ENCODE measurements around the gene GCC1. TPM values are rescaled to one million over a fixed set of nuclear protein-coding genes. Genes with fewer than 3 reads are reported as not detected.
"Not testable (repeated sequence)": the region's sequence is repeated elsewhere in the genome, so short reads cannot be mapped to it uniquely, and the experiment has no call there.

GCC1 gene
- total RNA-seq, 3 donors from 2014 or later (not counting 1 experiment from before 2014, with no cell fraction given) = 26.1 to 32.1 (median 28.7) TPM

- WGBS (ENCODE audit: insufficient coverage) = 86% methylated on average over 3 of the region's 3 CpGs
- H3K27me3 Mint-ChIP-seq (ENCODE audit: low read depth in 2 of 2) = no peaks in the 10 kb centered on the region
- TF ChIP-seq, protein P1, sequence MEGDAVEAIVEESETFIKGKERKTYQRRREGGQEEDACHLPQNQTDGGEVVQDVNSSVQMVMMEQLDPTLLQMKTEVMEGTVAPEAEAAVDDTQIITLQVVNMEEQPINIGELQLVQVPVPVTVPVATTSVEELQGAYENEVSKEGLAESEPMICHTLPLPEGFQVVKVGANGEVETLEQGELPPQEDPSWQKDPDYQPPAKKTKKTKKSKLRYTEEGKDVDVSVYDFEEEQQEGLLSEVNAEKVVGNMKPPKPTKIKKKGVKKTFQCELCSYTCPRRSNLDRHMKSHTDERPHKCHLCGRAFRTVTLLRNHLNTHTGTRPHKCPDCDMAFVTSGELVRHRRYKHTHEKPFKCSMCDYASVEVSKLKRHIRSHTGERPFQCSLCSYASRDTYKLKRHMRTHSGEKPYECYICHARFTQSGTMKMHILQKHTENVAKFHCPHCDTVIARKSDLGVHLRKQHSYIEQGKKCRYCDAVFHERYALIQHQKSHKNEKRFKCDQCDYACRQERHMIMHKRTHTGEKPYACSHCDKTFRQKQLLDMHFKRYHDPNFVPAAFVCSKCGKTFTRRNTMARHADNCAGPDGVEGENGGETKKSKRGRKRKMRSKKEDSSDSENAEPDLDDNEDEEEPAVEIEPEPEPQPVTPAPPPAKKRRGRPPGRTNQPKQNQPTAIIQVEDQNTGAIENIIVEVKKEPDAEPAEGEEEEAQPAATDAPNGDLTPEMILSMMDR (IDR thresholded peaks at IDR 0.05) = no peak
- H3K4me1 Mint-ChIP-seq = peaks cover 0 to 12% of the 10 kb centered on the region in 2 donors
- H3K9me3 ChIP-seq (ENCODE audit: control insufficient read depth, insufficient read depth, low read length) = no peaks in the 10 kb centered on the region
- H3K27ac Mint-ChIP-seq = no peak overlapping the region
- no peaks in the 10 kb centered on the region for H3K4me1 ChIP-seq (ENCODE audit: control insufficient read depth, insufficient read depth, low read length)
- no peaks in the 10 kb centered on the region for H3K36me3 Mint-ChIP-seq
- no peak for DNase-seq
- peaks cover 3% of the 10 kb centered on the region for H3K36me3 ChIP-seq (ENCODE audit: control insufficient read depth, insufficient read depth, low read length)
- H3K27me3 ChIP-seq (ENCODE audit: control insufficient read depth, insufficient read depth, low read length) = no peaks in the 10 kb centered on the region
- intact Hi-C loops (cut with micrococcal nuclease) = no loop called here
- H3K27ac ChIP-seq (ENCODE audit: low read length) = no peak overlapping the region
- H3K4me3 ChIP-seq (ENCODE audit: low read length) = no peak overlapping the region
- ATAC-seq = no peak
- no peak overlapping the region for H3K4me3 Mint-ChIP-seq
- no peaks in the 10 kb centered on the region for H3K9me3 Mint-ChIP-seq
Measured at GRCh38 chr7:127571741-127572505, 13.5 kb downstream of the GCC1 start.

- DNase-seq; intact Hi-C loops (cut with micrococcal nuclease); H3K36me3 Mint-ChIP-seq; H3K36me3 ChIP-seq (ENCODE audit: control insufficient read depth, insufficient read depth, low read length); H3K27ac ChIP-seq (ENCODE audit: low read length); H3K27me3 Mint-ChIP-seq (ENCODE audit: low read depth in 2 of 2); H3K27ac Mint-ChIP-seq; H3K27me3 ChIP-seq (ENCODE audit: control insufficient read depth, insufficient read depth, low read length); ATAC-seq; H3K9me3 Mint-ChIP-seq; H3K4me3 ChIP-seq (ENCODE audit: low read length); H3K4me1 Mint-ChIP-seq; H3K4me3 Mint-ChIP-seq; H3K9me3 ChIP-seq (ENCODE audit: control insufficient read depth, insufficient read depth, low read length); H3K4me1 ChIP-seq (ENCODE audit: control insufficient read depth, insufficient read depth, low read length): not testable (repeated sequence)
- WGBS (ENCODE audit: insufficient coverage) = no CpG with 5 or more reads among the region's 3 CpGs
Measured at GRCh38 chr7:127568034-127568433, 17.4 kb downstream of the GCC1 start.

DNA sequence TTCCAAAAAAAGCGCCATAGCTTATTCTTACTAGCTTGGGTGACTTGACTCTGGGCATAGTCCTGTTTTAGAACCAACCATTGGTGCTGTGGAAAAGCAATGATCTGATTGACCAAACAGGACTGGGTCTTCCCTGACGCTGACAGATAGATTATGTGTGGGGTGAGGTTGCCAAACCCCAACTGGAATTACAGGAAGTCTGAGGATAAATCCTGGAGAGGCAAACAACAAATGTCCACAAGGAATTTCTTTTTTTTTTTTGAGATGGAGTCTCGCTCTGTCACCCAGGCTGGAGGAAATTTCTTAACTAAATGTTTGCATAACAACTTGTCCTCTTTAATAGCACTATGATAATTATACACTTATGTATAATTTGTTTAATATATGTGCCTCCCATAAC lies 19.2 kb downstream of the GCC1 start:
- peaks cover 0 to 4% of the 10 kb centered on the region in 2 donors for H3K9me3 Mint-ChIP-seq
- H3K4me3 ChIP-seq (ENCODE audit: low read length) = no peak overlapping the region
- ATAC-seq (no peak), DNase-seq (no peak)
- TF ChIP-seq, protein P1 (IDR thresholded peaks at IDR 0.05) = no peak
- H3K9me3 ChIP-seq (ENCODE audit: control insufficient read depth, insufficient read depth, low read length) = no peaks in the 10 kb centered on the region
- no peaks in the 10 kb centered on the region for H3K27me3 ChIP-seq (ENCODE audit: control insufficient read depth, insufficient read depth, low read length)
- 92% methylated on average over 2 of the region's 3 CpGs for WGBS (ENCODE audit: insufficient coverage)
- H3K27ac ChIP-seq (ENCODE audit: low read length) = no peak overlapping the region
- intact Hi-C loops (cut with micrococcal nuclease) = no loop called here
- H3K36me3 ChIP-seq (ENCODE audit: control insufficient read depth, insufficient read depth, low read length) = no peaks in the 10 kb centered on the region
- peaks cover 5% of the 10 kb centered on the region for H3K36me3 Mint-ChIP-seq
- H3K4me1 ChIP-seq (ENCODE audit: control insufficient read depth, insufficient read depth, low read length) = no peaks in the 10 kb centered on the region
- no peak overlapping the region for H3K4me3 Mint-ChIP-seq
- H3K4me1 Mint-ChIP-seq = no peaks in the 10 kb centered on the region
- no peaks in the 10 kb centered on the region for H3K27me3 Mint-ChIP-seq (ENCODE audit: low read depth in 2 of 2)
- H3K27ac Mint-ChIP-seq = no peak overlapping the region

DNA sequence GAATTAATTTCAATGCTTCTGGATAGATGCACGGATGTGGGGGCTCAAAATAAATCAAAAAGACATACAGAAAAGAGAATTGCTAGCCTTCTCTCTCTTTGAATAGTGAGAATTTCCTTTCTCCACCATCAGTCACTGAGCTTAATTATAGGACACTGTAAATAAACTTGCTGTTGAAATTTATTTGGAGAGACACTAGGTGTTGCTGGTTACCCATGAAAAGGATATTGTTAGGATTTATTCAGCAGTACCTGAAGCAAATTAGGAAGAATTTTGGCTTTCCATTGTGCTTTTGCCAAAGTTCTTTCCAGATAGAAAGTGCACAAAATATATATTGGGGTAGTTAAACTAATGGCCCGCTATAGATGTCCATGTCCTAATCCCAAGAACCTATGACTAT lies 27.6 kb downstream of the GCC1 start:
- intact Hi-C loops (cut with micrococcal nuclease) = no loop called here
- WGBS (ENCODE audit: insufficient coverage) = 91% methylated on average over 2 of the region's 2 CpGs
- Mint-ChIP-seq H3K4me3 (no peak overlapping the region), H3K27me3 (ENCODE audit: low read depth in 2 of 2) (no peaks in the 10 kb centered on the region), H3K9me3 (no peaks in the 10 kb centered on the region), H3K27ac (no peak overlapping the region), H3K36me3 (no peaks in the 10 kb centered on the region), H3K4me1 (no peaks in the 10 kb centered on the region)
- Histone ChIP-seq H3K9me3 (ENCODE audit: control insufficient read depth, insufficient read depth, low read length) (no peaks in the 10 kb centered on the region), H3K4me3 (ENCODE audit: low read length) (no peak overlapping the region), H3K4me1 (ENCODE audit: control insufficient read depth, insufficient read depth, low read length) (no peaks in the 10 kb centered on the region), H3K27ac (ENCODE audit: low read length) (no peak overlapping the region), H3K36me3 (ENCODE audit: control insufficient read depth, insufficient read depth, low read length) (no peaks in the 10 kb centered on the region), H3K27me3 (ENCODE audit: control insufficient read depth, insufficient read depth, low read length) (no peaks in the 10 kb centered on the region)
- TF ChIP-seq, protein P1 (IDR thresholded peaks at IDR 0.05) = no peak
- DNase-seq = peak in 1 of 2 donors; percentile 12
- ATAC-seq = no peak
